Measurements from ENCODE around the gene TRAF1.

The TRAF1 gene

DNA sequence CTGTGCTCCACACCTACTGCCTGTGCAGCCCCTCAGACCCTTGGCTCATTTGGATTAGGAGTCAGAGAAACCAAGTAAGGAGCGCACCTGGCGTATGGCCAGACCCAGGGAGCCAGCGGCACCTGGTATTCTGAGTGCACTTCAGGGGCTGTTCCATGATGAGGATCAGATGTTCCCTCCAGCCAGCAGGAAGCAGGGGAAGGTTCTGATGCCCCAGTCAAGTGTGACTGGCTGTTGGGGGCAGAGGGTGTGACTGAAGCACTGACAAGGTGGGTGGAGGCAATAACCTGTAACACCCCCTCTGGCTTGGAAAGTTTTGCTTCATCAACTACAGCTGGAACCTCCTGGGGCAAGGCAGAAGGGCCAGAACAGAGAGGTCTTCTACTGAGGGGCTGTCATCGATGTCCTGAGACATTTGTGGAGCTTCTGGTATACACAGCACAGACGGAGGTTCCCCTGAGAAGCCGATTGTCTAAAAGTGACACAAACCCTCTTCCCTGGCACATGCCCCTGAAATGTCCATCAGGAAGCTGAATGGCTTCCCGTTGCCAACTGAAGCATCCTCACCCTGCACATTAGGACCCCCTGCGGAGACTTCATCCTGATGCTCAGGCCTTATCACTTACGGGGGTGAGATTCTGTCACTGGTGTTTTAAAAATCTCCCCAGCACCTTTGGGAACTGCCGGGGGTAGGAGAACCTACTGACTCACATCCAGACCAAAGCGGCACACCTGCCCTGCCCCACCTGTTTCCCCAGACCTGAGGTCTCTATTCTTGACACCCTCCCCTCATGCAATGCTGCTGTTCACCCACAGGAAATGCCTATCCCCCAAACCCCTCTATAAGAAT, 21.1 kb downstream of the TRAF1 start:
- Histone ChIP-seq H3K4me1 (ENCODE audit: insufficient read depth, low read length, severe bottlenecking) (peaks cover 58% of the 10 kb centered on the region), H3K27ac (ENCODE audit: low read depth, low read length, poor library complexity, severe bottlenecking) (peak overlapping the region; percentile 97), H3K9me3 (ENCODE audit: low read length) (no peaks in the 10 kb centered on the region), H4K20me1 (ENCODE audit: insufficient read depth, low read length) (no peaks in the 10 kb centered on the region), H3K9ac (ENCODE audit: low read length) (peak overlapping the region; percentile 27; the same call in 1 of the 2 replicates), H3F3A (ENCODE audit: insufficient read depth, low read length) (peaks cover 10% of the 10 kb centered on the region), H2AFZ (ENCODE audit: low read length) (no peak overlapping the region), H3K79me2 (ENCODE audit: insufficient read depth, low read length) (no peaks in the 10 kb centered on the region), H3K4me3 (ENCODE audit: low read depth, low read length, poor library complexity, severe bottlenecking) (no peak overlapping the region), H3K27me3 (ENCODE audit: insufficient read depth, low read length) (no peaks in the 10 kb centered on the region), H3K4me2 (ENCODE audit: low read length) (peak overlapping the region; percentile 49), H3K36me3 (ENCODE audit: insufficient read depth, low read length) (no peaks in the 10 kb centered on the region), H3K9me2 (ENCODE audit: low read depth, low read length) (no peaks in the 10 kb centered on the region)
- TF ChIP-seq EZH2 (IDR thresholded peaks at IDR 0.05; ENCODE audit: borderline replicate concordance, low read length) (no peak), CTCF (IDR thresholded peaks at IDR 0.05; ENCODE audit: low read length) (no peak)

GRCh38 chr9:120904978-120905301, 21.7 kb downstream of the TRAF1 start:
- H3K79me2 ChIP-seq (ENCODE audit: insufficient read depth, low read length) = no peaks in the 10 kb centered on the region
- TF ChIP-seq EZH2 (IDR thresholded peaks at IDR 0.05; ENCODE audit: borderline replicate concordance, low read length) (no peak), CTCF (IDR thresholded peaks at IDR 0.05; ENCODE audit: low read length) (no peak)
- peak overlapping the region; percentile 97 for H3K27ac ChIP-seq (ENCODE audit: low read depth, low read length, poor library complexity, severe bottlenecking)
- H2AFZ ChIP-seq (ENCODE audit: low read length) = no peak overlapping the region
- H3K9me2 ChIP-seq (ENCODE audit: low read depth, low read length) = no peaks in the 10 kb centered on the region
- no peaks in the 10 kb centered on the region for H3K36me3 ChIP-seq (ENCODE audit: insufficient read depth, low read length)
- H3K27me3 ChIP-seq (ENCODE audit: insufficient read depth, low read length) = no peaks in the 10 kb centered on the region
- H3K4me2 ChIP-seq (ENCODE audit: low read length) = peak overlapping the region; percentile 49
- peak overlapping the region; percentile 27 for H3K9ac ChIP-seq (ENCODE audit: low read length)
- H3K4me1 ChIP-seq (ENCODE audit: insufficient read depth, low read length, severe bottlenecking) = peaks cover 58% of the 10 kb centered on the region
- H4K20me1 ChIP-seq (ENCODE audit: insufficient read depth, low read length) = no peaks in the 10 kb centered on the region
- H3K9me3 ChIP-seq (ENCODE audit: low read length) = no peaks in the 10 kb centered on the region
- H3K4me3 ChIP-seq (ENCODE audit: low read depth, low read length, poor library complexity, severe bottlenecking) = no peak overlapping the region
- H3F3A ChIP-seq (ENCODE audit: insufficient read depth, low read length) = peaks cover 10% of the 10 kb centered on the region

GRCh38 chr9:120904061-120904977, 22.3 kb downstream of the TRAF1 start:
- H2AFZ ChIP-seq (ENCODE audit: low read length) = no peak overlapping the region
- no peaks in the 10 kb centered on the region for H4K20me1 ChIP-seq (ENCODE audit: insufficient read depth, low read length)
- peak overlapping the region; percentile 97 for H3K27ac ChIP-seq (ENCODE audit: low read depth, low read length, poor library complexity, severe bottlenecking)
- peak overlapping the region; percentile 63 for H3K9ac ChIP-seq (ENCODE audit: low read length)
- H3K4me3 ChIP-seq (ENCODE audit: low read depth, low read length, poor library complexity, severe bottlenecking) = no peak overlapping the region
- no peaks in the 10 kb centered on the region for H3K27me3 ChIP-seq (ENCODE audit: insufficient read depth, low read length)
- no peak for TF ChIP-seq CTCF (IDR thresholded peaks at IDR 0.05; ENCODE audit: low read length)
- TF ChIP-seq EZH2 (IDR thresholded peaks at IDR 0.05; ENCODE audit: borderline replicate concordance, low read length) = no peak
- no peaks in the 10 kb centered on the region for H3K79me2 ChIP-seq (ENCODE audit: insufficient read depth, low read length)
- peak overlapping the region; percentile 49 for H3K4me2 ChIP-seq (ENCODE audit: low read length)
- no peaks in the 10 kb centered on the region for H3K9me3 ChIP-seq (ENCODE audit: low read length)
- peaks cover 10% of the 10 kb centered on the region for H3F3A ChIP-seq (ENCODE audit: insufficient read depth, low read length)
- H3K4me1 ChIP-seq (ENCODE audit: insufficient read depth, low read length, severe bottlenecking) = peaks cover 61% of the 10 kb centered on the region
- no peaks in the 10 kb centered on the region for H3K36me3 ChIP-seq (ENCODE audit: insufficient read depth, low read length)
- no peaks in the 10 kb centered on the region for H3K9me2 ChIP-seq (ENCODE audit: low read depth, low read length)

Data from OCI-LY1 (cell line).